DOHH2 (cell line): ENCODE results near the gene TUB.

ENCODE experiments used
- EZH2phosphoT487 ChIP-seq: fragments of 200-600 bp; sonication (generic); IDR thresholded peaks from 2 replicates; pipeline ENCODE4 v1.6.1; 2017; ENCODE audit warnings: borderline replicate concordance, mild to moderate bottlenecking, antibody characterized with exemption, low read length, moderate library complexity, mixed read lengths
- TF ChIP-seq, protein P1 (sequence below): fragments of 200-600 bp; sonication (generic); IDR thresholded peaks from one replicate; pipeline ENCODE4 v1.5.1; 2014; ENCODE audit warnings: antibody characterized with exemption, mild to moderate bottlenecking, low read depth, low read length; ENCODE audit not compliant: poor library complexity, severe bottlenecking

DNA sequence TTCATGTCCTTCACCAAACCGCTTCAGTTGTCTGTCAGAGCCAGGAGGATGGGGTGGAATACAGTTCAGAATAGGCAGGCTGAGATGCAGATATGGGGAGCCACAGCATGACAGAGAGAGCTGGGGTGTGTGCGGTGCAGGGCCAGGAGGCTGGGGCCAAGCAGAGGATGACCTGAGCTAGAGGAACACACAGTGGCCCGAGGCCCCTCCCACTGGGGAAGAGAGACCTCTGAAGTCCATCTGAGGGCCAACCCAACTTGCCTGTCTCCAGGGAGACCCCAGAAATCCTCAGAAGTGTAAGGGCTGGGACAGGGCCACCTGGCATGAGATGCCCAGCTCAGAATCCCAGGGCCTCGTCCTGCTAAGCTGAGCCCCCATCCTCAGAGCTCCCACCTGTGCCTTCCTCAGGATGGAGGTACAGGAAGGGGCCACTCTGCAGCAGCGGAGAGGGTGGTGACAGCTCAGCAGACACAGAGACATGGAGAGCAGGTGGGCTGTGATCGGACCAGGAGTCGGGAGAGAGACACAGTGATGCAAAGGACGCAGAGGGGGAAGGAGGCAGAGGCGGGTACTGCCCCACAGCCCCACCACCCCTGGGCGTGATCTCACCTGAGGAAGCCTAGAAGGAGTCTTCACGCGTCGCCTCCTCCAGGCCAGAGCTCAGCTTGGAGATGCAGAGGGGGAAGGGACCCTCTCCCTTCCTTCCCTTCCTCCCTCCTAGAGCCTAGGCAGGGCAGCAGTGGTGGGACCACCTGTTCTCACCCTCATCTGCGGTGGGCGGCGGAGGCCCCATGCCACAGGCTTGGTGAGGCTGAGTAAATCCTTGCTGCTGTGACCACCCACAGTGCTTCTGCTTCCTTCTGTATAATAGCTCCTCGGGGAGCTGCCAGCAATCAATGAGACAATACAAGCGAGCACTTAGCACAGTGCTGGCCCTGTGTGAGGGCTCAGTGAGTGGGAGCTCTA, 9.1 kb upstream of the TUB start:
- TF ChIP-seq, protein P1, sequence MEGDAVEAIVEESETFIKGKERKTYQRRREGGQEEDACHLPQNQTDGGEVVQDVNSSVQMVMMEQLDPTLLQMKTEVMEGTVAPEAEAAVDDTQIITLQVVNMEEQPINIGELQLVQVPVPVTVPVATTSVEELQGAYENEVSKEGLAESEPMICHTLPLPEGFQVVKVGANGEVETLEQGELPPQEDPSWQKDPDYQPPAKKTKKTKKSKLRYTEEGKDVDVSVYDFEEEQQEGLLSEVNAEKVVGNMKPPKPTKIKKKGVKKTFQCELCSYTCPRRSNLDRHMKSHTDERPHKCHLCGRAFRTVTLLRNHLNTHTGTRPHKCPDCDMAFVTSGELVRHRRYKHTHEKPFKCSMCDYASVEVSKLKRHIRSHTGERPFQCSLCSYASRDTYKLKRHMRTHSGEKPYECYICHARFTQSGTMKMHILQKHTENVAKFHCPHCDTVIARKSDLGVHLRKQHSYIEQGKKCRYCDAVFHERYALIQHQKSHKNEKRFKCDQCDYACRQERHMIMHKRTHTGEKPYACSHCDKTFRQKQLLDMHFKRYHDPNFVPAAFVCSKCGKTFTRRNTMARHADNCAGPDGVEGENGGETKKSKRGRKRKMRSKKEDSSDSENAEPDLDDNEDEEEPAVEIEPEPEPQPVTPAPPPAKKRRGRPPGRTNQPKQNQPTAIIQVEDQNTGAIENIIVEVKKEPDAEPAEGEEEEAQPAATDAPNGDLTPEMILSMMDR: no peak
- TF ChIP-seq EZH2phosphoT487: no peak
